ENCODE data around the gene GOLGA6L2. TPM values are rescaled to one million over a fixed set of nuclear protein-coding genes. Genes with fewer than 3 reads are reported as not detected.

The GOLGA6L2 gene
- total RNA-seq, 1 experiment from 2014 or later = not detected

GRCh38 chr15:23395030-23395692, 51.9 kb downstream of the GOLGA6L2 start:
- H3K9me3 Mint-ChIP-seq = peaks cover 59 to 60% of the 10 kb centered on the region in 2 experiments
- peaks cover 0 to 2% (median 1%) of the 10 kb centered on the region in 3 experiments; a peak in 4 of 7 replicates for H3K36me3 Mint-ChIP-seq (ENCODE audit: insufficient read depth in 1 of 3, low read depth in 3 of 3)

More at GRCh38 chr15:23395030-23395692, 51.9 kb downstream of the GOLGA6L2 start:
- Histone ChIP-seq H3T11ph (ENCODE audit: low read length) (no peak overlapping the region), H3K4ac (ENCODE audit: low read depth, low read length) (no peak overlapping the region), H3K23ac (ENCODE audit: insufficient read length, low read depth, low read length) (no peak overlapping the region), H2BK5ac (ENCODE audit: insufficient read length, low read length) (no peak overlapping the region), H3K18ac (ENCODE audit: insufficient read length, low read depth, low read length) (no peak overlapping the region), H4K8ac (replicated peaks; ENCODE audit: insufficient read length, low read depth, low read length) (no peak overlapping the region), H4K20me1 (ENCODE audit: control insufficient read depth, insufficient read depth, insufficient read length) (no peaks in the 10 kb centered on the region), H2BK15ac (ENCODE audit: low read depth, low read length) (no peak overlapping the region), H2BK12ac (ENCODE audit: insufficient read length, low read depth, low read length) (no peak overlapping the region), H3K9ac (ENCODE audit: extremely low read depth, insufficient read length, low read length) (no peak overlapping the region), H3K27me3 (ENCODE audit: insufficient read depth, low read length) (no peaks in the 10 kb centered on the region), H3K9me3 (ENCODE audit: control insufficient read depth, low read depth, low read length) (no peaks in the 10 kb centered on the region), H3K56ac (ENCODE audit: insufficient read length, low read depth, low read length) (no peak overlapping the region), H3K79me1 (ENCODE audit: insufficient read depth, low read depth, low read length, poor library complexity, severe bottlenecking) (no peaks in the 10 kb centered on the region), H2BK20ac (ENCODE audit: low read depth, low read length, poor library complexity, severe bottlenecking) (no peak overlapping the region), H4K91ac (ENCODE audit: insufficient read length, low read depth, low read length) (no peak overlapping the region), H2AK5ac (ENCODE audit: insufficient read length, low read length) (no peak overlapping the region), H2AFZ (ENCODE audit: low read length) (no peak overlapping the region), H3K27ac (ENCODE audit: insufficient read length, low read depth, low read length) (no peak overlapping the region), H3K14ac (ENCODE audit: insufficient read depth, low read length) (no peak overlapping the region), H3K4me2 (ENCODE audit: insufficient read depth, insufficient read length, low read length) (no peak overlapping the region), H2BK120ac (ENCODE audit: low read depth, low read length, poor library complexity, severe bottlenecking) (no peak overlapping the region), H3K23me2 (ENCODE audit: insufficient read length, low read depth, low read length, poor library complexity, severe bottlenecking) (no peaks in the 10 kb centered on the region), H4K5ac (ENCODE audit: insufficient read length, low read depth, low read length) (no peak overlapping the region), H3K79me2 (ENCODE audit: insufficient read depth, low read length) (no peaks in the 10 kb centered on the region), H3K4me1 (ENCODE audit: insufficient read depth, low read length) (no peaks in the 10 kb centered on the region)
- WGBS (ENCODE audit: extremely low coverage, insufficient read length, low lambda C conversion rate) = no CpG with 5 or more reads among the region's 15 CpGs
- no peak for TF ChIP-seq CTCF (conservative IDR thresholded peaks at IDR 0.05)
- H3K27ac Mint-ChIP-seq = no peak overlapping the region; a peak in 1 of 7 replicates
- no peak overlapping the region for H3K4me3 Mint-ChIP-seq
- H3K27me3 Mint-ChIP-seq (ENCODE audit: low read depth) = no peaks in the 10 kb centered on the region
- H3K4me1 Mint-ChIP-seq = peaks cover 8 to 11% of the 10 kb centered on the region in 2 experiments; a peak in 1 of 4 replicates
- DNase-seq = no peak

Other genes with a start within 250 kb of the GOLGA6L2 start
- not detected in 2 replicates for gene GOLGA6L26, start 113.0 kb downstream of the GOLGA6L2 start, total RNA-seq (2021)
- 0.07 TPM in 2 replicates for gene GOLGA8S, start 92.5 kb downstream of the GOLGA6L2 start, total RNA-seq (2021)
- gene MKRN3, start 118.4 kb upstream of the GOLGA6L2 start, total RNA-seq (2021) = not detected in 2 replicates
- gene MAGEL2, start 200.6 kb upstream of the GOLGA6L2 start, total RNA-seq (2021) = 9.2 and 9.7 TPM in 2 replicates
- gene NDN, start 240.1 kb upstream of the GOLGA6L2 start, total RNA-seq (2021) = 34.8 and 38.0 TPM in 2 replicates

Measured in H9 (cell line).